ENCODE results near the gene UNC13A. TPM values are rescaled to one million over a fixed set of nuclear protein-coding genes. Genes with fewer than 3 reads are reported as not detected.

UNC13A gene
- total RNA-seq, 1 experiment from 2014 or later: 22.2 TPM

Other genes with a start within 250 kb of the UNC13A start
- 1.4 TPM in 2 replicates for gene TMEM221, start 239.7 kb downstream of the UNC13A start, total RNA-seq (2021)
- gene NXNL1, start 227.4 kb downstream of the UNC13A start, total RNA-seq (2021): not detected in 2 replicates
- gene SLC27A1, start 217.8 kb downstream of the UNC13A start, total RNA-seq (2021): 6.3 and 6.4 TPM in 2 replicates
- gene PGLS, start 176.7 kb downstream of the UNC13A start, total RNA-seq (2021): 73.1 and 76.0 TPM in 2 replicates
- gene COLGALT1, start 132.7 kb downstream of the UNC13A start, total RNA-seq (2021): 45.3 and 48.5 TPM in 2 replicates
- gene MAP1S, start 31.1 kb upstream of the UNC13A start, total RNA-seq (2021): 158 and 160 TPM in 2 replicates
- gene FCHO1, start 63.1 kb upstream of the UNC13A start, total RNA-seq (2021): 13.1 and 13.7 TPM in 2 replicates
- gene B3GNT3, start 106.8 kb upstream of the UNC13A start, total RNA-seq (2021): 0.96 and 1.0 TPM in 2 replicates
- gene INSL3, start 133.2 kb upstream of the UNC13A start, total RNA-seq (2021): 0.61 and 0.63 TPM in 2 replicates
- 3.3 and 3.5 TPM in 2 replicates for gene JAK3, start 159.6 kb upstream of the UNC13A start, total RNA-seq (2021)
- 2,837 and 2,851 TPM in 2 replicates for gene RPL18A, start 171.6 kb upstream of the UNC13A start, total RNA-seq (2021)
- gene SLC5A5, start 183.6 kb upstream of the UNC13A start, total RNA-seq (2021): 1.7 and 1.8 TPM in 2 replicates
- 117 and 119 TPM in 2 replicates for gene CCDC124, start 244.7 kb upstream of the UNC13A start, total RNA-seq (2021)

Measured in H9 (cell line).